Measurements from ENCODE around the gene SIVA1. TPM values are rescaled to one million over a fixed set of nuclear protein-coding genes. Genes with fewer than 3 reads are reported as not detected.

Gene SIVA1
- total and polyA plus RNA-seq, 2 donors (not counting 1 experiment from before 2014, with no cell fraction given), result 50.7 to 123 TPM

- TF ChIP-seq CTCF (IDR thresholded peaks at IDR 0.05) (no peak), EZH2 (IDR thresholded peaks at IDR 0.05; ENCODE audit: borderline replicate concordance, insufficient read depth, low read depth, low read length, poor library complexity, severe bottlenecking) (no peak)
- no peak overlapping the region for H3K27ac Mint-ChIP-seq
- Histone ChIP-seq H3K79me2 (ENCODE audit: control insufficient read depth, insufficient read depth, low read length) (no peaks in the 10 kb centered on the region), H3K4me2 (replicated peaks; ENCODE audit: low read depth, low read length, poor library complexity, severe bottlenecking) (no peak overlapping the region), H3K9me3 (ENCODE audit: control extremely low read depth in 1 of 3, control insufficient read depth in 2 of 3, insufficient read depth in 1 of 3, low read length in 2 of 3) (peaks cover 0 to 14% (median 3%) of the 10 kb centered on the region in 3 donors), H3K36me3 (replicated peaks in 1 of 2; ENCODE audit: control extremely low read depth in 1 of 2, control insufficient read depth in 1 of 2, extremely low read depth in 1 of 2, insufficient read depth in 2 of 2, low read length in 1 of 2) (peaks cover 0 to 10% of the 10 kb centered on the region in 2 experiments), H3K27ac (ENCODE audit: low read length in 2 of 2) (no peak overlapping the region), H3K4me3 (ENCODE audit: control extremely low read depth in 1 of 5, extremely low read depth in 1 of 5, insufficient read depth in 1 of 5, low read depth in 2 of 5, low read length in 4 of 5) (no peak overlapping the region), H4K20me1 (ENCODE audit: control insufficient read depth, insufficient read depth, low read length, poor library complexity, severe bottlenecking) (no peaks in the 10 kb centered on the region), H3K4me1 (ENCODE audit: control insufficient read depth in 2 of 2, insufficient read depth in 2 of 2, low read length in 2 of 2) (peaks cover 0 to 8% of the 10 kb centered on the region in 2 donors), H3K9ac (ENCODE audit: low read length) (no peak overlapping the region), H3K27me3 (replicated peaks in 1 of 4; ENCODE audit: control extremely low read depth in 1 of 4, control insufficient read depth in 3 of 4, insufficient read depth in 4 of 4, low read length in 3 of 4) (no peaks in the 10 kb centered on the region), H2AFZ (ENCODE audit: insufficient read depth, low read depth, low read length, poor library complexity, severe bottlenecking) (no peak overlapping the region)
- POLR2A ChIA-PET, result no interaction called here
- CTCF ChIA-PET, result interaction anchor here (1.0 to 6.1 kb wide), 14 partner anchors 15 to 277 kb away, joined by 3 to 89 read pairs (median 7); partner anchors contain the start of genes SIVA1 and ZBTB42
- no peaks in the 10 kb centered on the region for H3K9me3 Mint-ChIP-seq (ENCODE audit: insufficient read depth)
- H3K4me3 Mint-ChIP-seq, result no peak overlapping the region
- no peaks in the 10 kb centered on the region for H3K27me3 Mint-ChIP-seq
- DNase-seq, result no peak
- no peak for ATAC-seq (ENCODE audit: low read depth)
- WGBS (ENCODE audit: insufficient coverage), result 89% methylated on average over 14 of the region's 18 CpGs
- intact Hi-C loops (cut with micrococcal nuclease), result no loop called here
- H3K4me1 Mint-ChIP-seq, result peaks cover 8% of the 10 kb centered on the region
These were observed 16.6 kb downstream of the SIVA1 start for GRCh38 chr14:104769324-104770071.

GRCh38 chr14:104770072-104770579 is 17.2 kb downstream of the SIVA1 start:
- Mint-ChIP-seq H3K9me3 (ENCODE audit: insufficient read depth) (no peaks in the 10 kb centered on the region), H3K4me1 (peaks cover 8% of the 10 kb centered on the region), H3K4me3 (no peak overlapping the region), H3K27ac (no peak overlapping the region), H3K27me3 (no peaks in the 10 kb centered on the region)
- intact Hi-C loops (cut with micrococcal nuclease), result no loop called here
- TF ChIP-seq EZH2 (IDR thresholded peaks at IDR 0.05; ENCODE audit: borderline replicate concordance, insufficient read depth, low read depth, low read length, poor library complexity, severe bottlenecking), result no peak
- no peak for TF ChIP-seq CTCF (IDR thresholded peaks at IDR 0.05)
- no peak for DNase-seq
- ChIA-PET CTCF (interaction anchor here (0.5 to 6.1 kb wide), 5 partner anchors 18 to 231 kb away, joined by 3 to 89 read pairs (median 4); partner anchors contain the start of gene SIVA1), POLR2A (no interaction called here)
- Histone ChIP-seq H3K4me3 (ENCODE audit: control extremely low read depth in 1 of 5, extremely low read depth in 1 of 5, insufficient read depth in 1 of 5, low read depth in 2 of 5, low read length in 4 of 5) (no peak overlapping the region), H3K9me3 (ENCODE audit: control extremely low read depth in 1 of 3, control insufficient read depth in 2 of 3, insufficient read depth in 1 of 3, low read length in 2 of 3) (peaks cover 0 to 14% (median 3%) of the 10 kb centered on the region in 3 donors), H3K4me1 (ENCODE audit: control insufficient read depth in 2 of 2, insufficient read depth in 2 of 2, low read length in 2 of 2) (peaks cover 0 to 8% of the 10 kb centered on the region in 2 donors), H3K4me2 (replicated peaks; ENCODE audit: low read depth, low read length, poor library complexity, severe bottlenecking) (no peak overlapping the region), H3K79me2 (ENCODE audit: control insufficient read depth, insufficient read depth, low read length) (no peaks in the 10 kb centered on the region), H3K27me3 (replicated peaks in 1 of 4; ENCODE audit: control extremely low read depth in 1 of 4, control insufficient read depth in 3 of 4, insufficient read depth in 4 of 4, low read length in 3 of 4) (no peaks in the 10 kb centered on the region), H3K9ac (ENCODE audit: low read length) (no peak overlapping the region), H3K27ac (ENCODE audit: low read length in 2 of 2) (no peak overlapping the region), H2AFZ (ENCODE audit: insufficient read depth, low read depth, low read length, poor library complexity, severe bottlenecking) (no peak overlapping the region), H4K20me1 (ENCODE audit: control insufficient read depth, insufficient read depth, low read length, poor library complexity, severe bottlenecking) (no peaks in the 10 kb centered on the region), H3K36me3 (replicated peaks in 1 of 2; ENCODE audit: control extremely low read depth in 1 of 2, control insufficient read depth in 1 of 2, extremely low read depth in 1 of 2, insufficient read depth in 2 of 2, low read length in 1 of 2) (peaks cover 0 to 10% of the 10 kb centered on the region in 2 experiments)
- 97% methylated on average over 23 of the region's 24 CpGs for WGBS (ENCODE audit: insufficient coverage)
- no peak for ATAC-seq (ENCODE audit: low read depth)
